ENCODE data around the gene PSMC3IP.

PSMC3IP gene

GRCh38 chr17:42531455-42532354 lies 45.8 kb downstream of the PSMC3IP start:
- H3K27me3 ChIP-seq (ENCODE audit: control insufficient read depth in 1 of 2, insufficient read depth in 2 of 2, low read length in 2 of 2), result no peaks in the 10 kb centered on the region
- peaks cover 15 to 39% of the 10 kb centered on the region in 2 donors for H3K4me1 ChIP-seq (ENCODE audit: control insufficient read depth in 1 of 2, insufficient read depth in 2 of 2, low read length in 2 of 2)
- no peaks in the 10 kb centered on the region for H3K9me3 ChIP-seq (ENCODE audit: control insufficient read depth in 1 of 2, low read length in 2 of 2)
- H3K27ac ChIP-seq (ENCODE audit: low read depth, low read length), result peak overlapping the region; percentile 72
- H3K4me3 ChIP-seq (ENCODE audit: low read depth in 1 of 2, low read length in 2 of 2), result peak overlapping the region; percentile 42 to 68
- peak overlapping the region in 1 of 2 donors; percentile 69 for H3K9ac ChIP-seq (ENCODE audit: low read depth in 1 of 2, low read length in 2 of 2)
- H3K36me3 ChIP-seq (ENCODE audit: control insufficient read depth in 1 of 2, insufficient read depth in 2 of 2, low read length in 2 of 2), result no peaks in the 10 kb centered on the region

- Histone ChIP-seq H3K27me3 (ENCODE audit: control insufficient read depth in 1 of 2, insufficient read depth in 2 of 2, low read length in 2 of 2) (no peaks in the 10 kb centered on the region), H3K36me3 (ENCODE audit: control insufficient read depth in 1 of 2, insufficient read depth in 2 of 2, low read length in 2 of 2) (no peaks in the 10 kb centered on the region), H3K27ac (ENCODE audit: low read depth, low read length) (no peak overlapping the region), H3K9ac (ENCODE audit: low read depth in 1 of 2, low read length in 2 of 2) (no peak overlapping the region), H3K4me3 (ENCODE audit: low read depth in 1 of 2, low read length in 2 of 2) (peak overlapping the region in 1 of 2 donors; percentile 1), H3K4me1 (ENCODE audit: control insufficient read depth in 1 of 2, insufficient read depth in 2 of 2, low read length in 2 of 2) (peaks cover 13 to 38% of the 10 kb centered on the region in 2 donors), H3K9me3 (ENCODE audit: control insufficient read depth in 1 of 2, low read length in 2 of 2) (no peaks in the 10 kb centered on the region)
Measured at GRCh38 chr17:42530952-42531454, 46.5 kb downstream of the PSMC3IP start.

- H3K4me3 ChIP-seq (ENCODE audit: low read depth in 1 of 2, low read length in 2 of 2), result no peak overlapping the region
- H3K9ac ChIP-seq (ENCODE audit: low read depth in 1 of 2, low read length in 2 of 2), result no peak overlapping the region
- peaks cover 6 to 26% of the 10 kb centered on the region in 2 donors for H3K4me1 ChIP-seq (ENCODE audit: control insufficient read depth in 1 of 2, insufficient read depth in 2 of 2, low read length in 2 of 2)
- no peaks in the 10 kb centered on the region for H3K36me3 ChIP-seq (ENCODE audit: control insufficient read depth in 1 of 2, insufficient read depth in 2 of 2, low read length in 2 of 2)
- H3K27ac ChIP-seq (ENCODE audit: low read depth, low read length), result no peak overlapping the region
- H3K9me3 ChIP-seq (ENCODE audit: control insufficient read depth in 1 of 2, low read length in 2 of 2), result no peaks in the 10 kb centered on the region
- no peaks in the 10 kb centered on the region for H3K27me3 ChIP-seq (ENCODE audit: control insufficient read depth in 1 of 2, insufficient read depth in 2 of 2, low read length in 2 of 2)
Measured at GRCh38 chr17:42529061-42529460, 48.5 kb downstream of the PSMC3IP start.

GRCh38 chr17:42527932-42528331 lies 49.6 kb downstream of the PSMC3IP start:
- Histone ChIP-seq H3K36me3 (ENCODE audit: control insufficient read depth in 1 of 2, insufficient read depth in 2 of 2, low read length in 2 of 2) (no peaks in the 10 kb centered on the region), H3K27ac (ENCODE audit: low read depth, low read length) (no peak overlapping the region), H3K9ac (ENCODE audit: low read depth in 1 of 2, low read length in 2 of 2) (no peak overlapping the region), H3K4me3 (ENCODE audit: low read depth in 1 of 2, low read length in 2 of 2) (no peak overlapping the region), H3K9me3 (ENCODE audit: control insufficient read depth in 1 of 2, low read length in 2 of 2) (no peaks in the 10 kb centered on the region), H3K4me1 (ENCODE audit: control insufficient read depth in 1 of 2, insufficient read depth in 2 of 2, low read length in 2 of 2) (peaks cover 6 to 28% of the 10 kb centered on the region in 2 donors), H3K27me3 (ENCODE audit: control insufficient read depth in 1 of 2, insufficient read depth in 2 of 2, low read length in 2 of 2) (no peaks in the 10 kb centered on the region)

GRCh38 chr17:42526031-42526444 lies 51.5 kb downstream of the PSMC3IP start:
- H3K27ac ChIP-seq (ENCODE audit: low read depth, low read length), result no peak overlapping the region
- H3K27me3 ChIP-seq (ENCODE audit: control insufficient read depth in 1 of 2, insufficient read depth in 2 of 2, low read length in 2 of 2), result no peaks in the 10 kb centered on the region
- peaks cover 9 to 37% of the 10 kb centered on the region in 2 donors for H3K4me1 ChIP-seq (ENCODE audit: control insufficient read depth in 1 of 2, insufficient read depth in 2 of 2, low read length in 2 of 2)
- H3K9ac ChIP-seq (ENCODE audit: low read depth in 1 of 2, low read length in 2 of 2), result no peak overlapping the region
- H3K4me3 ChIP-seq (ENCODE audit: low read depth in 1 of 2, low read length in 2 of 2), result no peak overlapping the region
- H3K9me3 ChIP-seq (ENCODE audit: control insufficient read depth in 1 of 2, low read length in 2 of 2), result no peaks in the 10 kb centered on the region
- peaks cover 7 to 10% of the 10 kb centered on the region in 2 donors for H3K36me3 ChIP-seq (ENCODE audit: control insufficient read depth in 1 of 2, insufficient read depth in 2 of 2, low read length in 2 of 2)

- H3K9ac ChIP-seq (ENCODE audit: low read depth in 1 of 2, low read length in 2 of 2), result no peak overlapping the region
- H3K4me1 ChIP-seq (ENCODE audit: control insufficient read depth in 1 of 2, insufficient read depth in 2 of 2, low read length in 2 of 2), result peaks cover 17 to 39% of the 10 kb centered on the region in 2 donors
- no peak overlapping the region for H3K4me3 ChIP-seq (ENCODE audit: low read depth in 1 of 2, low read length in 2 of 2)
- no peaks in the 10 kb centered on the region for H3K27me3 ChIP-seq (ENCODE audit: control insufficient read depth in 1 of 2, insufficient read depth in 2 of 2, low read length in 2 of 2)
- H3K27ac ChIP-seq (ENCODE audit: low read depth, low read length), result no peak overlapping the region
- H3K36me3 ChIP-seq (ENCODE audit: control insufficient read depth in 1 of 2, insufficient read depth in 2 of 2, low read length in 2 of 2), result peaks cover 7 to 12% of the 10 kb centered on the region in 2 donors
- H3K9me3 ChIP-seq (ENCODE audit: control insufficient read depth in 1 of 2, low read length in 2 of 2), result no peaks in the 10 kb centered on the region
Measured at GRCh38 chr17:42525221-42525620, 52.3 kb downstream of the PSMC3IP start.

GRCh38 chr17:42522798-42523278 lies 54.7 kb downstream of the PSMC3IP start:
- Histone ChIP-seq H3K4me3 (ENCODE audit: low read depth in 1 of 2, low read length in 2 of 2) (no peak overlapping the region), H3K27me3 (ENCODE audit: control insufficient read depth in 1 of 2, insufficient read depth in 2 of 2, low read length in 2 of 2) (no peaks in the 10 kb centered on the region), H3K27ac (ENCODE audit: low read depth, low read length) (peak overlapping the region; percentile 82), H3K4me1 (ENCODE audit: control insufficient read depth in 1 of 2, insufficient read depth in 2 of 2, low read length in 2 of 2) (peaks cover 41 to 57% of the 10 kb centered on the region in 2 donors), H3K9ac (ENCODE audit: low read depth in 1 of 2, low read length in 2 of 2) (no peak overlapping the region), H3K9me3 (ENCODE audit: control insufficient read depth in 1 of 2, low read length in 2 of 2) (no peaks in the 10 kb centered on the region), H3K36me3 (ENCODE audit: control insufficient read depth in 1 of 2, insufficient read depth in 2 of 2, low read length in 2 of 2) (peaks cover 7 to 12% of the 10 kb centered on the region in 2 donors)

Measured in duodenal mucosa (tissue), 2 donors.